WERI-Rb-1 (cell line): Measurements from ENCODE around the gene IL17F.
A peak's percentile ranks its signal among the peaks of the same experiment; 100 is the strongest.

ENCODE experiments used
- DNase-seq: peaks from one replicate; pipeline ENCODE4 v3.0.0-alpha.2; 2020
- H3K27ac ChIP-seq: fragments of 250-450 bp; sonication (Bioruptor Pico); 2 replicates; pipeline ENCODE4 v1.5.1; 2020; ENCODE audit warnings: mild to moderate bottlenecking, moderate library complexity
- H3K27me3 ChIP-seq: fragments of 250-450 bp; sonication (Bioruptor Pico); 2 replicates; pipeline ENCODE4 v1.5.1; 2021; ENCODE audit warnings: mild to moderate bottlenecking, low read depth, moderate library complexity; ENCODE audit not compliant: insufficient read depth, severe bottlenecking
- H3K36me3 ChIP-seq: fragments of 250-450 bp; sonication (Bioruptor Pico); 2 replicates; pipeline ENCODE4 v1.5.1; 2020; ENCODE audit warnings: mild to moderate bottlenecking, moderate library complexity
- H3K4me3 ChIP-seq: 2 replicates; pipeline ENCODE4 v1.5.1; 2011; ENCODE audit warnings: low read depth, mild to moderate bottlenecking, control low read depth, low read length
- H3K9me3 ChIP-seq: fragments of 250-450 bp; sonication (Bioruptor Pico); 2 replicates; pipeline ENCODE4 v1.5.1; 2021; ENCODE audit warnings: mild to moderate bottlenecking, moderate library complexity; ENCODE audit not compliant: severe bottlenecking
- CTCF ChIP-seq: IDR thresholded peaks from 2 replicates; pipeline ENCODE4 v1.5.1; 2011; ENCODE audit warnings: low read depth, mild to moderate bottlenecking, control low read depth, inconsistent platforms, low read length

The IL17F gene

GRCh38 chr6:52213127-52213526 lies 31.2 kb downstream of the IL17F start:
- no peaks in the 10 kb centered on the region for H3K9me3 ChIP-seq
- H3K36me3 ChIP-seq, result no peaks in the 10 kb centered on the region
- peak; percentile 37; the same call in 1 of the 2 replicates for TF ChIP-seq CTCF
- no peak for DNase-seq
- H3K4me3 ChIP-seq, result no peak overlapping the region
- peaks cover 3% of the 10 kb centered on the region for H3K27me3 ChIP-seq
- no peak overlapping the region for H3K27ac ChIP-seq

GRCh38 chr6:52210227-52210626 lies 34.1 kb downstream of the IL17F start:
- Histone ChIP-seq H3K9me3 (peaks cover 3% of the 10 kb centered on the region), H3K27me3 (peaks cover 7% of the 10 kb centered on the region), H3K27ac (no peak overlapping the region), H3K36me3 (no peaks in the 10 kb centered on the region), H3K4me3 (no peak overlapping the region)
- TF ChIP-seq CTCF, result no peak
- no peak for DNase-seq

- no peaks in the 10 kb centered on the region for H3K36me3 ChIP-seq
- no peak for DNase-seq
- no peak for TF ChIP-seq CTCF
- H3K27me3 ChIP-seq, result peaks cover 7% of the 10 kb centered on the region
- peaks cover 3% of the 10 kb centered on the region for H3K9me3 ChIP-seq
- H3K4me3 ChIP-seq, result no peak overlapping the region
- no peak overlapping the region for H3K27ac ChIP-seq
These were observed 34.5 kb downstream of the IL17F start for GRCh38 chr6:52209770-52210169.

GRCh38 chr6:52208612-52209011 lies 35.7 kb downstream of the IL17F start:
- Histone ChIP-seq H3K36me3 (no peaks in the 10 kb centered on the region), H3K4me3 (no peak overlapping the region), H3K9me3 (peaks cover 3% of the 10 kb centered on the region), H3K27me3 (peaks cover 7% of the 10 kb centered on the region), H3K27ac (no peak overlapping the region)
- DNase-seq, result no peak
- TF ChIP-seq CTCF, result no peak

GRCh38 chr6:52207066-52207465 lies 37.2 kb downstream of the IL17F start:
- H3K27me3 ChIP-seq, result peaks cover 10% of the 10 kb centered on the region
- TF ChIP-seq CTCF, result no peak
- H3K4me3 ChIP-seq, result no peak overlapping the region
- H3K9me3 ChIP-seq, result peaks cover 3% of the 10 kb centered on the region
- no peak overlapping the region for H3K27ac ChIP-seq
- no peak for DNase-seq
- H3K36me3 ChIP-seq, result no peaks in the 10 kb centered on the region

GRCh38 chr6:52201493-52201892 lies 42.8 kb downstream of the IL17F start:
- H3K27ac ChIP-seq, result no peak overlapping the region
- no peak for DNase-seq

More at GRCh38 chr6:52201493-52201892, 42.8 kb downstream of the IL17F start:
- Histone ChIP-seq H3K9me3 (peaks cover 22% of the 10 kb centered on the region), H3K27me3 (peaks cover 5% of the 10 kb centered on the region), H3K36me3 (no peaks in the 10 kb centered on the region), H3K4me3 (no peak overlapping the region)
- no peak for TF ChIP-seq CTCF
